Activated naive CD8-positive, alpha-beta T cell treated with anti-CD3 and anti-CD28 coated beads, Interleukin-2, amount 10 ng/mL, durations not matched to agents 7 days and 5 days (primary cell): Measurements from ENCODE around the gene MTHFD1L. TPM values are rescaled to one million over a fixed set of nuclear protein-coding genes. Genes with fewer than 3 reads are reported as not detected.

Experiments
- ATAC-seq: fragments of 150-1000 bp; cut with Tn5 transposase; one replicate; pipeline ENCODE4 v1.10.0; 2021; ENCODE audit warnings: low read depth, moderate library complexity
- POLR2A ChIA-PET: fragments of 350-600 bp; sonication (Branson Sonifier 250); formaldehyde crosslinking; loops from one replicate; lab custom pipeline; 2021; ENCODE audit warnings: antibody characterized with exemption; lab: Charles Lee
- DNase-seq: peaks from one replicate; pipeline ENCODE4 v3.0.0; 2021
- H3K27ac Mint-ChIP-seq: one replicate; pipeline ENCODE4 v1.8.0; 2022; ENCODE audit warnings: mild to moderate bottlenecking, mixed read lengths
- H3K27me3 Mint-ChIP-seq: one replicate; pipeline ENCODE4 v1.8.0; 2022; ENCODE audit warnings: mild to moderate bottlenecking, moderate library complexity, mixed read lengths
- H3K36me3 Mint-ChIP-seq: one replicate; pipeline ENCODE4 v1.8.0; 2021; ENCODE audit warnings: mild to moderate bottlenecking, mixed read lengths
- H3K4me1 Mint-ChIP-seq: one replicate; pipeline ENCODE4 v1.8.0; 2021; ENCODE audit warnings: mixed read lengths
- H3K4me3 Mint-ChIP-seq: one replicate; pipeline ENCODE4 v1.8.0; 2022; ENCODE audit warnings: mild to moderate bottlenecking, moderate library complexity, mixed read lengths
- H3K9me3 Mint-ChIP-seq: one replicate; pipeline ENCODE4 v1.8.0; 2021; ENCODE audit warnings: mixed read lengths
- total RNA-seq, 2 experiments: library from RNA; stranded (reverse); gene quantifications; one replicate each; pipeline ENCODE4 v1.2.3, GENCODE V29; 2021

The MTHFD1L gene
- total RNA-seq, 2 experiments from 2014 or later = 33.9 to 35.2 TPM

DNA sequence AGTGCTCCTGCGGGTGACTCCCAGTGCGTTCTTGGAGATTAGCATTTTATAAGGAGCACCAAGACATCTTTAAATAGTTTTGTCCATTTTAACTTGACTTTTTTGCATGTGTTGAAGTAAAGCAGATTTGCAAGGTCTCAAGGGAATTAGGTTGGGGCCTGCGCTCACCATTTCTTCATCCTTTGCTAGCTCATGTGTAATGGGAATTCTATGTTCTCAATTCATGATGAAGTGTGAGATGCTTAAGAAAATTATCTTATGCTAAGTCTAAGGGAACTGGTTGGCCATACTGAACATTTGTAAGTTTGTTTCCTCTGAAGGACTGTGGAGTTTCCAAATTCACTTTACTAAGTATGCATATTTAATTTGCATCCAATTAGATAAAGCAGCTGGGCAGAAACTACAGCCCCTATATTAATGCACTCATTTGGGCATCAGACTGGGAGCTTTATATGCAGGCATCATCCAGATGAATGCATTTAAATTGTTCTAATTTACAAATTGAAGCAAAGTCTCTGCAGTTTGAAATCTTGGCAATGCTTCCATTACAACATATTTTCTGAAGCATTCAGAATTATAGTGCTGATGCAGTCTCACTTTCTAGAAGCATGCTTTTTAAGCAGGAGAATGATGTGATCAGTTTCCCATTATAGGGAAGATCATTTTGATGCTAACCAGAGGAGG lies 266.0 kb downstream of the MTHFD1L start:
- no peaks in the 10 kb centered on the region for H3K4me1 Mint-ChIP-seq
- H3K9me3 Mint-ChIP-seq = peaks cover 3% of the 10 kb centered on the region
- no peak for DNase-seq
- no peak for ATAC-seq
- no peak overlapping the region for H3K4me3 Mint-ChIP-seq
- no peaks in the 10 kb centered on the region for H3K36me3 Mint-ChIP-seq
- POLR2A ChIA-PET = no interaction called here
- H3K27me3 Mint-ChIP-seq = peaks cover 2% of the 10 kb centered on the region
- no peak overlapping the region for H3K27ac Mint-ChIP-seq

DNA sequence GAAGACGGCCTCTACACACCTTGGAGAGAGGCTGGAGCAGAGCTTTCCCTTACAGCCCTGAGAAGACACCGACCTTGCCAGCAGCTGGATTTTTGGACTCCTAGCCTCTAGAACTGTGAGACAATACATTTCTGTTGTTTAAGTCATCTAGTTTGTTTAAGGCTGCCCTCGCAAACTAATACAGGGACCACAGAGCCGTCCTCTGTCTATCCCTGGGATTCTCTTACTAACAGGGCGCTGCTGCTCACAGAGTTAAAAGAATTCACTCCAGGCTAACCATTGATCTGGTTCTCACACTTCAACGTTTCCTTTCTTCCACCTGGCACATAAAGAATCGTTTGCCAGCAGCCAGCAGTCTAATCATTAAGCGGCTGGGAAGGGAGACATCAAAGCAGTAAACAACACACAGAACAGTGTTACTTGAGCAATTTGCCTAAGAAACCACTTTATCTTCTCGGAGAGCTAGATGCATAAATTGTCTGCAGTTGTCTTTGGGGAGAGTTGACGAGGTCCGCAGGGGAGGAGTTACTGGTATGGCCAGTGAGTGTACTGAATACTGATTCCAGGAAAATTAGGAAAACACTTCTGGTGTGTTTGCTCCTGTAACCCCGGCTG lies 270.7 kb downstream of the MTHFD1L start:
- no peak overlapping the region for H3K4me3 Mint-ChIP-seq
- H3K27me3 Mint-ChIP-seq = peaks cover 2% of the 10 kb centered on the region
- no peaks in the 10 kb centered on the region for H3K4me1 Mint-ChIP-seq
- DNase-seq (no peak), ATAC-seq (no peak)
- no peaks in the 10 kb centered on the region for H3K36me3 Mint-ChIP-seq
- H3K27ac Mint-ChIP-seq = no peak overlapping the region
- H3K9me3 Mint-ChIP-seq = peaks cover 3% of the 10 kb centered on the region
- POLR2A ChIA-PET = no interaction called here

- H3K27me3 Mint-ChIP-seq = peaks cover 2% of the 10 kb centered on the region
- peaks cover 2% of the 10 kb centered on the region for H3K9me3 Mint-ChIP-seq
- no peak overlapping the region for H3K4me3 Mint-ChIP-seq
- ATAC-seq (no peak), DNase-seq (no peak)
- H3K36me3 Mint-ChIP-seq = no peaks in the 10 kb centered on the region
- no peaks in the 10 kb centered on the region for H3K4me1 Mint-ChIP-seq
- H3K27ac Mint-ChIP-seq = no peak overlapping the region
- POLR2A ChIA-PET = no interaction called here
Measured at GRCh38 chr6:151137542-151137941, 272.0 kb downstream of the MTHFD1L start.

DNA sequence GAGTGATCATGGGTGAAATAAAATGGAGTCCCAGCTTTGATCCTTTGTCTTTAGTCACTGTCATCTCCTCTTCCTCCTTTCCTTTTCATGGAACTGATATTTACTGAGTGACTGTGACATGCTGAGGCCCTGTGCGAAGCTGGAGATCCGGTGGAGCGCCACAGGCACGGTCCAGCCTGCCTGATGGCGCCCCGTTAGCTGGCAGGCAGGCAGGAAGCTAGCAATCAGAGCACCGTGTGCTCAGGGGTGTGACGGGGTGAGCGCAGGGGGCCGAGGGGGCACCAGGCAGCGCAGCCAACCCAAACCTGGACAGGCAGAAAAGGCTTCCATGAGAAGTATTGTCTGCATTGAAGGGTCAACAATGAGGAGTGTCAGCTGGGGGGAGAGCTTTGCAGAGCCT lies 274.0 kb downstream of the MTHFD1L start:
- H3K4me1 Mint-ChIP-seq = no peaks in the 10 kb centered on the region

GRCh38 chr6:151140767-151141166 lies 275.3 kb downstream of the MTHFD1L start:
- peaks cover 11% of the 10 kb centered on the region for H3K27me3 Mint-ChIP-seq
- H3K4me3 Mint-ChIP-seq = no peak overlapping the region
- no peak overlapping the region for H3K27ac Mint-ChIP-seq
- no peak for DNase-seq
- POLR2A ChIA-PET = no interaction called here
- H3K9me3 Mint-ChIP-seq = no peaks in the 10 kb centered on the region
- H3K36me3 Mint-ChIP-seq = no peaks in the 10 kb centered on the region
- ATAC-seq = no peak
- H3K4me1 Mint-ChIP-seq = no peaks in the 10 kb centered on the region

More for the DNA sequence above, 274.0 kb downstream of the MTHFD1L start:
- POLR2A ChIA-PET = no interaction called here
- H3K27ac Mint-ChIP-seq = no peak overlapping the region
- DNase-seq (no peak), ATAC-seq (no peak)
- H3K27me3 Mint-ChIP-seq = peaks cover 10% of the 10 kb centered on the region
- no peaks in the 10 kb centered on the region for H3K9me3 Mint-ChIP-seq
- no peak overlapping the region for H3K4me3 Mint-ChIP-seq
- H3K36me3 Mint-ChIP-seq = no peaks in the 10 kb centered on the region

GRCh38 chr6:151141685-151142084 lies 276.2 kb downstream of the MTHFD1L start:
- POLR2A ChIA-PET = no interaction called here
- ATAC-seq = no peak
- DNase-seq = no peak
- no peak overlapping the region for H3K4me3 Mint-ChIP-seq
- no peak overlapping the region for H3K27ac Mint-ChIP-seq
- H3K36me3 Mint-ChIP-seq = no peaks in the 10 kb centered on the region
- peaks cover 11% of the 10 kb centered on the region for H3K27me3 Mint-ChIP-seq
- no peaks in the 10 kb centered on the region for H3K4me1 Mint-ChIP-seq
- no peaks in the 10 kb centered on the region for H3K9me3 Mint-ChIP-seq

DNA sequence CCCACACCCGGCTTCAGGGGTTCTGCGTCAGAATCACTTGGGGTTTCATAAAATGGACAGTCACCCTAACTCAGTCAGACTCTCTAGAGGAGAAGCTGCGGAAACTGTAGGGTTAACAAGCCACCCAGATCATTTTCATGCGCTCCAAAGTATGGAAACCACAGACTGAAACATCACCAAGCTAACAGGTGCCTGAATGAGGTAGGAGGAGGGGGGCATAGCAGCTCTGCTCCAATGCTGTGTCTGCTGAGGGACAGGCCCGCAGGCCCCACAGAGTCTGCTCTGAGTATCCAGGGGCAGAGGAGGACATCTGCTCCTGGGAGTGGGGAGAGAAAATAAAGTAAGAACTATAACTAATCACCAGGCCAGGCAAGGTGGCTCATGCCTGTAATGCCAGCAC lies 277.2 kb downstream of the MTHFD1L start:
- Mint-ChIP-seq H3K9me3 (no peaks in the 10 kb centered on the region), H3K36me3 (no peaks in the 10 kb centered on the region), H3K27me3 (peaks cover 11% of the 10 kb centered on the region), H3K4me1 (no peaks in the 10 kb centered on the region), H3K4me3 (no peak overlapping the region), H3K27ac (no peak overlapping the region)
- POLR2A ChIA-PET = no interaction called here
- DNase-seq (no peak), ATAC-seq (no peak)

DNA sequence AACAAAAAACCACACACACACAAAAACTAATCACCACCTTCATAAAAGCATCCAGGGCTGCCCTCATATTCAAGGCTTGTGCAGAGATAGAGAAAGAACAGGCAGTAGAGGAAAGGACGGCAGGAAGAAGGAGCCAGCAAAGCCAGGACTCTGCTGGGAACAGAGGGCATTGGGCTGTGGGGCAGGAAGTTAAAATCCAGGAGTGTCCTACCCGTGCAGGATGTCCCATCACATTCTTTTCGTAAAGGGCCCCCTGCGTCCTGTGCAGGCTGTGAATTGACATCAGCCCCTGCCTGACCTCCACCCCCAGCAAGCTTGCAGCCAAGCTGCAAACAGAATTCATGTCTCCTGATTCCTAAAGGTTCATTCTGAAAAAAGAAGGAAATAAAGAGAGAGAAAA lies 277.8 kb downstream of the MTHFD1L start:
- POLR2A ChIA-PET = no interaction called here
- DNase-seq (no peak), ATAC-seq (no peak)
- Mint-ChIP-seq H3K27ac (no peak overlapping the region), H3K36me3 (no peaks in the 10 kb centered on the region), H3K9me3 (no peaks in the 10 kb centered on the region), H3K27me3 (peaks cover 11% of the 10 kb centered on the region), H3K4me1 (no peaks in the 10 kb centered on the region), H3K4me3 (no peak overlapping the region)

- H3K36me3 Mint-ChIP-seq = no peaks in the 10 kb centered on the region
- no peaks in the 10 kb centered on the region for H3K9me3 Mint-ChIP-seq
- ATAC-seq = no peak
- no peak overlapping the region for H3K4me3 Mint-ChIP-seq
- POLR2A ChIA-PET = no interaction called here
- peaks cover 11% of the 10 kb centered on the region for H3K27me3 Mint-ChIP-seq
- DNase-seq = no peak
- H3K4me1 Mint-ChIP-seq = no peaks in the 10 kb centered on the region
- no peak overlapping the region for H3K27ac Mint-ChIP-seq
Measured at GRCh38 chr6:151143806-151144205, 278.3 kb downstream of the MTHFD1L start.

DNA sequence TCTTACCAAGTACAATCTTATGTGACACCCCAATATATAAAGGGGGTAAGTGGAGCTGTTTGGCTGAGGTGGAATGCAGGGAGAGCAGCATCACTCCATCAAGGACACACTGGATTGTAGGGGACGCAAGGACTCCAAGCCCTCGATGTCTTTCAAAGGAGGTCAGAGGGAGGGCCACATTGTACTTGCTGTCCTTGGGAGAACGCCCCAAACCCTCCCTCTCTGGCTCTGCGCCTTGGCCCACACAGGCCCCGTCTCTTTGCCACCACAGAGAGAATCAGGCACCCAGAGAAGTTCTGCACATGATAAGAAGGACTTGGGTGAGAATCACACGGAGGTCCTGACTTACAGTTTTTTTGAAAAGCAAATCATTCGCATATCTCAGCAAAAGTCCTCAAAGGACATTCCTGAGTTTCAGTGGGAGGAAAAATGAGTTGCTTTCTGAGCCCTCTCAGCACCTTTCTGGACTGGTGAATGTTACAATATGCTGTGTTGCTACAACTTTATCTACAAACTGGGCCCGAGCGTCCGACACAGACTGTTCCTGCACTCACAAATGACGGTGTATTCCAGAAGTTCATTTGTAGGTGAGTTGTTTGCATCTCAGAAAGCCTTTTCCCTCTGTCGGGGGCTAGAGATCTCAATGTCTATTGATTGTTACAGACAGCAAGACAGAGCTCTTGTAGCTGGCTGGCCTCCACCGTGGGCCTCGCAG lies 281.8 kb downstream of the MTHFD1L start:
- ATAC-seq = no peak
- Mint-ChIP-seq H3K4me1 (no peaks in the 10 kb centered on the region), H3K9me3 (no peaks in the 10 kb centered on the region), H3K27ac (no peak overlapping the region), H3K4me3 (no peak overlapping the region), H3K36me3 (no peaks in the 10 kb centered on the region), H3K27me3 (peaks cover 9% of the 10 kb centered on the region)
- no peak for DNase-seq
- POLR2A ChIA-PET = no interaction called here

- POLR2A ChIA-PET = no interaction called here
- H3K36me3 Mint-ChIP-seq = no peaks in the 10 kb centered on the region
Measured at GRCh38 chr6:151148111-151148510, 282.6 kb downstream of the MTHFD1L start.

DNA sequence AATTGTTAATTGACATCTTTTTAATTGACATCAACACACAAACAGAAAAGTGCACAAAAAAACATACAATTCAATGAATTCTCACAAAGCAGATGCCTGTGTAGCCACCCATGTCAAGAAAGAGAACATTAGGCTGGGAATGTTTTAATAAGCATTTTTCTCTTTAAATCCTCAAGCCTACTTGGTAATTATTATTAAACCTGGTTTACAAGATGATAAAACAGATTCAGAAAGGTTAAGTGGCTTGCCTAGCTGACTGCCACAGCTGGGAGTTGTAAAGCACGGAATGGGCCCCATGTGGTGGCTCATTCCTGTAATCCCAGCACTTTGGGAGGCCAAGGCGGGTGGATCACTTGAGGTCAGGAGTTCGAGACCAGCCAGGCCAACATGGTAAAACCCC lies 284.3 kb downstream of the MTHFD1L start:
- ATAC-seq (no peak), DNase-seq (no peak)
- POLR2A ChIA-PET = no interaction called here
- Mint-ChIP-seq H3K27me3 (peaks cover 7% of the 10 kb centered on the region), H3K36me3 (no peaks in the 10 kb centered on the region), H3K9me3 (no peaks in the 10 kb centered on the region), H3K4me1 (no peaks in the 10 kb centered on the region), H3K27ac (no peak overlapping the region), H3K4me3 (no peak overlapping the region)

More at GRCh38 chr6:151148111-151148510, 282.6 kb downstream of the MTHFD1L start:
- H3K27me3 Mint-ChIP-seq = peaks cover 6% of the 10 kb centered on the region
- ATAC-seq (no peak), DNase-seq (no peak)
- no peaks in the 10 kb centered on the region for H3K9me3 Mint-ChIP-seq
- no peak overlapping the region for H3K27ac Mint-ChIP-seq
- no peaks in the 10 kb centered on the region for H3K4me1 Mint-ChIP-seq
- H3K4me3 Mint-ChIP-seq = no peak overlapping the region
